Karpas-422 (cell line): ENCODE measurements around the gene NECAB2. TPM values are rescaled to one million over a fixed set of nuclear protein-coding genes. Genes with fewer than 3 reads are reported as not detected.

Experiments
- DNase-seq: peaks from one replicate; pipeline ENCODE4 v3.0.0-alpha.2; 2015
- H2AFZ ChIP-seq: fragments of 200-600 bp; sonication (generic); 2 replicates; pipeline ENCODE4 v1.6.1; 2014; ENCODE audit warnings: antibody characterized with exemption, low read length, mixed read lengths
- H3K27ac ChIP-seq: fragments of 200-600 bp; sonication (generic); 2 replicates; pipeline ENCODE4 v1.5.1; 2014; ENCODE audit warnings: mild to moderate bottlenecking, low read length, moderate library complexity
- H3K27me3 ChIP-seq: fragments of 200-600 bp; sonication (generic); 2 replicates; pipeline ENCODE4 v1.6.1; 2014; ENCODE audit warnings: low read length, mixed read lengths
- H3K36me3 ChIP-seq: fragments of 200-600 bp; sonication (generic); 2 replicates; pipeline ENCODE4 v1.6.1; 2014; ENCODE audit warnings: low read length, mixed read lengths; ENCODE audit not compliant: insufficient read depth
- H3K4me1 ChIP-seq: fragments of 200-600 bp; sonication (generic); 2 replicates; pipeline ENCODE4 v1.6.1; 2014; ENCODE audit warnings: mild to moderate bottlenecking, low read length, mixed read lengths
- H3K4me2 ChIP-seq: fragments of 200-600 bp; sonication (generic); 2 replicates; pipeline ENCODE4 v1.6.1; 2014; ENCODE audit warnings: low read length, low read depth, mild to moderate bottlenecking; ENCODE audit not compliant: poor library complexity, severe bottlenecking
- H3K4me3 ChIP-seq: fragments of 200-600 bp; sonication (generic); 2 replicates; pipeline ENCODE4 v1.5.1; 2014; ENCODE audit warnings: mild to moderate bottlenecking, antibody characterized with exemption, low read length, mixed read lengths
- H3K79me2 ChIP-seq: fragments of 200-600 bp; sonication (generic); 2 replicates; pipeline ENCODE4 v1.6.1; 2014; ENCODE audit warnings: mild to moderate bottlenecking, low read length, mixed read lengths
- H3K9ac ChIP-seq: fragments of 200-600 bp; sonication (generic); 2 replicates; pipeline ENCODE4 v1.6.0; 2014; ENCODE audit warnings: low read length
- H3K9me2 ChIP-seq: fragments of 200-600 bp; sonication (generic), shearing (Covaris generic); replicated peaks from 2 replicates; pipeline ENCODE4 v1.6.0; 2014; ENCODE audit warnings: mild to moderate bottlenecking, low read length, moderate library complexity; ENCODE audit not compliant: insufficient read depth
- H3K9me3 ChIP-seq: fragments of 300-700, 200-600 bp; sonication (generic); 2 replicates; pipeline ENCODE4 v1.6.1; 2014; ENCODE audit warnings: low read length, mixed read lengths
- H4K20me1 ChIP-seq: fragments of 200-600 bp; sonication (generic); 2 replicates; pipeline ENCODE4 v1.6.1; 2014; ENCODE audit warnings: mild to moderate bottlenecking, antibody characterized with exemption, low read length, low read depth; ENCODE audit not compliant: insufficient read depth
- total RNA-seq: library from RNA; depleted of rRNA; stranded (reverse); fragments of >200 nt; shearing (Covaris generic); gene quantifications from 2 replicates; pipeline ENCODE4 v1.2.3, GENCODE V29; 2014; ENCODE audit warnings: low replicate concordance

Gene NECAB2
- total RNA-seq, 1 experiment from 2014 or later: not detected

DNA sequence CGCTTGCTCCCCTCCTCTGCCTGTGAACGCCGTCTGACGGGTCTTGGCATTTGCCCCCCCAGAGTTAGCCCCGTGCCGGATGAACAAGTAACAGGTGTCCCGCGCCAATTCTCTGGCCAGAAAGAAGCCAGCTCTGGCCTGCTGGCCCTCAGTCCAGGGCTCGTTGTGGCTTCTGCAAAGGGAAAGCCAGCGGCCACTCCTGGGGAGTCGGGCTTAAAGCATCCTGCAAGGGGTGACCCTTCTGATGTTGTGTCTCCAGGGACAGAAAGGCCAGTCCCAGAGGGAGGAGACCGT, 33.4 kb upstream of the NECAB2 start:
- H3K9me3 ChIP-seq: no peaks in the 10 kb centered on the region
- no peak overlapping the region for H3K9ac ChIP-seq
- H3K79me2 ChIP-seq: no peaks in the 10 kb centered on the region
- no peak overlapping the region for H2AFZ ChIP-seq
- H3K27ac ChIP-seq: no peak overlapping the region
- no peak overlapping the region for H3K4me3 ChIP-seq
- no peak for DNase-seq
- no peaks in the 10 kb centered on the region for H4K20me1 ChIP-seq
- no peaks in the 10 kb centered on the region for H3K9me2 ChIP-seq
- H3K27me3 ChIP-seq: no peaks in the 10 kb centered on the region
- H3K4me2 ChIP-seq: no peak overlapping the region
- H3K4me1 ChIP-seq: no peaks in the 10 kb centered on the region
- H3K36me3 ChIP-seq: no peaks in the 10 kb centered on the region

DNA sequence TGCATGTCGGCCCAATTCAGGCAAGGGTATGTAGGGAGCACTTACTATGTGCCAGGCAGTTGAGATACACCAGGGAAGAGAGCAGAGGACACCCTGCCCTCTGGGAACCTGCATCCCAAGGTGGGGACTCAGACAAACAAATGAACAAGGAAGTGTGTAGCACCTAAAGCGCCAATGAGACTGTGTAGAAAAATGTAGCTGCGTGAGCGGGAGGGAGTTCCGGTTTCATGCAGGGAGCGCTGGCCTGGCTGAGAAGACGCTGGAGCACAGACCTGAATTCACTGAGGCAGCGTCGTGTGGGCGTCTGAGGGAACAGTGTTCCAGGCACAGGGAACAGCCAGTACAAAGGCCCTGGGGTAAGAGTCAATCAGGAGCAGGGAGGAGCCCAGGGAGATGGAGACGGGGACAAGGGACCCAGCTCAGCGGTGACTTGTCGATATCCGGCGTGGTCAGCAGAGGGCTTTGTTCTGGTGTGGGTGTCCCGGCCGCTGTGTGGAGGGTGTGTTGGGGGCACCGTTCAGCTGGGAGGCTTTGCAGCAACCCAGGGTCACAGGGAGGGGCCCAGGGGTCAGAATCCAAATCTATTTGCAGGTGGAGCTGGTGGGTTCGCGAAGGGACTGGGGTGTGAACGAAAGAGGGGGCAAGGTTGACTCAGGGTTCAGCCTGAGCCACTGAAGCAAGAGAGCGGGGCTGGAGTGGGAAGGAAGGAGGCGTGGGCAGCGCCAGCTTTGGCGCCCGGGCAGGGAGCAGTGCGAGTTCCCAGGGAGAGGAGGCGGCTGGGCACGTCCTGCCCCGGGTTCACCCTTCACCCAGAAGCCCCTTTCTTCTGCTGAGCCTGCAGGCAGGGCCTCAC, 32.8 kb upstream of the NECAB2 start:
- H3K9me2 ChIP-seq: no peaks in the 10 kb centered on the region
- no peak overlapping the region for H3K4me3 ChIP-seq
- no peaks in the 10 kb centered on the region for H3K9me3 ChIP-seq

DNA sequence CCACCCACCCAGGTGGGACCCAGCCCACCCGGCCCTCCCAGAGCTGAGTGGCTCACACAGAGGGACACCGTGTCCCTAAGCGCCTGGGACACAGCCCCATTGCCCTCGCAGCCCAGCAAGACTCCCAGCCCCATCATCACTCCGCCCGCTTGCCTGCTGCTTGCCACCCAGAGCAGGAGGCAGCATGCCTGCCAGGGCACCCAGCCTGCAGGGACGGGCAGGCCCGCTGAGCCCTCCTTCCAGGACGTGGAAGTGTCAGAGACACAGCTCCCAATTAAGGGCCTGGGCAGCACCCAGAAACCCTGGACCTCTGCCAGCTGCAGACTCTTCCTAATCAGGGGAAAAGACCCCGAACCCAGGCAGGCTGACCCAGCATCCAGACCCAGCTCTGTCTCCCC, 32.2 kb upstream of the NECAB2 start:
- Histone ChIP-seq H3K36me3 (no peaks in the 10 kb centered on the region), H4K20me1 (no peaks in the 10 kb centered on the region), H3K79me2 (no peaks in the 10 kb centered on the region), H3K4me3 (no peak overlapping the region), H3K27me3 (no peaks in the 10 kb centered on the region), H3K4me1 (no peaks in the 10 kb centered on the region), H3K9ac (no peak overlapping the region), H2AFZ (no peak overlapping the region), H3K9me3 (no peaks in the 10 kb centered on the region), H3K27ac (no peak overlapping the region), H3K4me2 (no peak overlapping the region), H3K9me2 (no peaks in the 10 kb centered on the region)
- DNase-seq: no peak

More for the DNA sequence above, 32.8 kb upstream of the NECAB2 start:
- no peak overlapping the region for H2AFZ ChIP-seq
- H3K79me2 ChIP-seq: no peaks in the 10 kb centered on the region
- no peak overlapping the region for H3K4me2 ChIP-seq
- H3K4me1 ChIP-seq: no peaks in the 10 kb centered on the region
- no peaks in the 10 kb centered on the region for H3K27me3 ChIP-seq
- no peaks in the 10 kb centered on the region for H3K36me3 ChIP-seq
- H3K27ac ChIP-seq: no peak overlapping the region
- H3K9ac ChIP-seq: no peak overlapping the region
- DNase-seq: no peak
- no peaks in the 10 kb centered on the region for H4K20me1 ChIP-seq

DNA sequence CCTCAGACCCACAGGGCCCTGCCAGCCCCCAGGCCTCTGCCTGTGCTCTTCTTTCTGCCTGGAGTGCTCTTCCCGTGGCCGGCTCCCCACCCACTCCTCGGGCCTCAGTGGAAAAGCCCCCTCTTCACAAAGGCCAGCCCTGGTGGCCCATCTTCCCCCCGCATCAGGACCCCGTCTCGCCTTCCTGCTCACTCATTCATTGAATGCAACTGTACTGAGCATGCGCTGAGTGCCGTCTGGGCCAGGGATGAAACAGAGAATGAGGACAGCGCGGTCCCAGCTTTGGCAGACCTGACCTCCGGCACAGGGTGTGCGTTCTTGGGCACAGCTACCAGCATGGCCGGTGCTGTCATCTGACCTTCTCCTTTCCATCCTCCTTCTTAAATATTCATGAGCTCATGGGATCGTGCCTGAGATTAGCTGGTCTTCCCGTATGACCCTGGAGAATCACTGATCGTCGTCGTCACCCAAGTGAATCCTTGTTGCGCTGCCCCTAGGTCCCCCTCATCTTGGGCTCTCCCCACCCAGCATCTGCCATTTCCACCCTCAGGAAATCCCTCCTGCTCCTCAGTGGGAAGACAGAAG, 31.4 kb upstream of the NECAB2 start:
- Histone ChIP-seq H3K4me1 (no peaks in the 10 kb centered on the region), H3K27ac (no peak overlapping the region), H3K9ac (no peak overlapping the region), H3K9me3 (no peaks in the 10 kb centered on the region), H2AFZ (no peak overlapping the region), H3K79me2 (no peaks in the 10 kb centered on the region), H3K4me3 (no peak overlapping the region), H3K27me3 (no peaks in the 10 kb centered on the region), H4K20me1 (no peaks in the 10 kb centered on the region), H3K9me2 (no peaks in the 10 kb centered on the region), H3K36me3 (no peaks in the 10 kb centered on the region), H3K4me2 (no peak overlapping the region)
- no peak for DNase-seq

DNA sequence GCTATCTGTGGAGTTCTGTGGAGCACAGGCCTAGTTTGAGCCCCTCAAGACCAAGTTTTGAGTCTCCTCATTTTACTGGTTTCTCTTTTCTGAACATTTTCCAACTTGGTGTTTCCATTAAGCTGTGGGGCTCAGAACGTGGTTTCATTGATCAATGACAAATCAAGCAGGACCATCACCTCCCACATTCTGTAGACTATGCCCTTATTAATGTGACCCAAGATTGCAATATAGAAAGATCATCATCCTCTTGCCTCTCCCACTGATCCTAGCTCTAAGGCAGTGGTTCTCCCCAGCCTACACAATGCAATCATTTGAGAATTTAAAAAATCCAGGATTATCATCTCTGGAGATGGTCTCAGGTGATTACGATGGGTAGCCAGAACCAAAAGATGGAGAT, 30.8 kb upstream of the NECAB2 start:
- Histone ChIP-seq H3K9ac (no peak overlapping the region), H4K20me1 (no peaks in the 10 kb centered on the region)
- no peak for DNase-seq

DNA sequence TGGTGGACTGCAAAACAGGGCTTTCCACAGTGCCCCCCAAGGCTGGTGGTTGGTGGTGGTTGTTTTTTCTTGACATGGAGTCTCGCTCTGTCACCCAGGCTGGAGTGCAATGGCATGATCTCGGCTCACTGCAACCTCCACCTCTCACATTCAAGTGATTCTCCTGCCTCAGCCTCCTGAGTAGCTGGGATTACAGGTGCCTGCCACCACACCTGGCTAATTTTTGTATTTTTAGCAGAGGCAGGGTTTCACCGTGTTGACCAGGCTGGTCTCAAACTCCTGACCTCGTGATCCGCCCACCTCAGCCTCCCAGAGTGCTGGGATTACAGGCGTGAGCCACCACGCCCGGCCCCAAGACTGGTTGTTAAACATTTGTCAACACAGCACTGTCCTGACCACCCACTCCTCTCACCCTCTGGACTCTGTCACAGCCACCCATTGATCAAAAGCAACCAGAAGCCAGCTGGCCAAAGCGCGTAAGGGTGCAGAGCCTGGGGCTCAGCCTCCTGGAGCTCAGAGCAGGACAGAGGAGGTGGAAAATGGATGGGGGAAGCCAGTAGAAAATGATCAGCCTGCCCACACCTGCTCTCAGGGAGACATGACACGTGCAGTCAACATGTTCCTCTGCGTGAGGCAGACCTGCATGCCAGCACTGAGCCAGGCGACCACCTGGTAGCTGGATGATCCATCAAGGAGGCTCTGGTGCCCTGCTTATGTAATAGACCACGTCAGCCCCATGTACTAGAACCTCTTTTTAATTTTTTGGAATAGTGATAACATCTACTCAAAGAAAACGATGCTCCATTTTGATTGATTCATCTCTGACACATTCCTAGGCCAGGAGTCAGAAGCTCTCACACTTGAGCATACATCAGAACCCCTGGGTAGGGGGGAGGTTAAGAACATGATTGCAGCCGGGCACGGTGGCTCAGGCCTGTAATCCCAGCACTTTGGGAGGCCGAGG, 29.8 kb upstream of the NECAB2 start:
- Histone ChIP-seq H3K79me2 (no peaks in the 10 kb centered on the region), H3K27ac (no peak overlapping the region), H3K9me3 (no peaks in the 10 kb centered on the region), H3K4me1 (no peaks in the 10 kb centered on the region), H2AFZ (no peak overlapping the region), H3K9ac (no peak overlapping the region), H4K20me1 (no peaks in the 10 kb centered on the region), H3K27me3 (no peaks in the 10 kb centered on the region), H3K4me3 (no peak overlapping the region), H3K36me3 (no peaks in the 10 kb centered on the region), H3K9me2 (no peaks in the 10 kb centered on the region), H3K4me2 (no peak overlapping the region)
- no peak for DNase-seq

More for the DNA sequence above, 30.8 kb upstream of the NECAB2 start:
- no peaks in the 10 kb centered on the region for H3K27me3 ChIP-seq
- no peaks in the 10 kb centered on the region for H3K79me2 ChIP-seq
- no peak overlapping the region for H3K4me3 ChIP-seq
- H3K36me3 ChIP-seq: no peaks in the 10 kb centered on the region
- H3K4me2 ChIP-seq: no peak overlapping the region
- H3K9me3 ChIP-seq: no peaks in the 10 kb centered on the region
- no peak overlapping the region for H3K27ac ChIP-seq
- no peaks in the 10 kb centered on the region for H3K9me2 ChIP-seq
- no peak overlapping the region for H2AFZ ChIP-seq
- H3K4me1 ChIP-seq: no peaks in the 10 kb centered on the region

DNA sequence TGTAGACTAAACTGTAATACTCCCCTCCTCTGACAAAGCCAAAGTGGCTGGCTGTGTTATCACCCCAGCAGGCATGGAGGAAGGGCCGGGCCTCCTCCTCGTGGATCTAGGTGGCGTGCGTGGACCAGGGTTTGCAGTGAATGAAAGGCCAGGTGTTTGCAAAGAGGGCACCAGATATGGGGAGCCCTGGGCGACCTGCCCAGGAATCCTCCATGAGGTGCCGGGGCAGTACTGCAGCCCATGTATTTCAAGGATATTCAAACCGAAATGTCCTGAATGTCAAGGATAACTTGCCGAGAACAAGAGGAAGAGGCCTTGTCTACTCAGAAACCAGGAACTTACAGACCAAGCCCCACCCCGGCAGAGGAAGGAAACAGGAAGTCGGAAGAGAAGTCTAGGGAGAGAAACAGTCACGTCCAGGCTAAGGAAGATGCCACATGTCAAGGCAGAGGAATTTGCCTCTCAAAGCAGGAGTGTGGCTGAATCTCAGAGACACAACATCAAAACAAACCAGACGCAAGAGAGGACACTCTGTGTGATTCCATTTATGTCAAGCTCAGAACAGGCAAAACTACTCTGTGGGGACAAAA, 28.7 kb upstream of the NECAB2 start:
- Histone ChIP-seq H3K79me2 (no peaks in the 10 kb centered on the region), H2AFZ (no peak overlapping the region), H3K4me3 (no peak overlapping the region), H3K4me2 (no peak overlapping the region), H3K9me2 (no peaks in the 10 kb centered on the region), H4K20me1 (0 out of 2 replicates have a peak, but pooled peaks cover 3% of the 10 kb centered on the region), H3K4me1 (no peaks in the 10 kb centered on the region), H3K27ac (no peak overlapping the region), H3K9ac (no peak overlapping the region), H3K27me3 (no peaks in the 10 kb centered on the region), H3K36me3 (no peaks in the 10 kb centered on the region), H3K9me3 (no peaks in the 10 kb centered on the region)
- DNase-seq: no peak

DNA sequence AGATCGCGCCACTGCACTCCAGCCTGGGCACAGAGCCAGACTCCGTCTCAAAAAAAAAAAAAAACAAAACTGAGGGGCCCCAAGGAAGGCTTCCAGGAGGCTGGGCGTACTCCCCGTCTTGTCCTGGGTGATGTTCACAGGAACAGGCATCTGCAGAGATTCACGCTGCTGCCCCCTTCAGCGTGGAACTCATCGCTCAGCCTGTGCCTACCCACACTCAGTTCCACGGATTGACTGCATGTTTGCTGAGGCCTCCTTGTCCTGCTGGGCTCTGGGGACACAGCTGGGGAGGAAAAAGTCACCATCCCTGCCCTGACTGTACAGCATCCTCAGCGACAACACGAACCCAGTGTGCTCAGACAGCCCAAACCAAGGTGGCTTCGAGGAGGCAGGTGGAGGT, 27.9 kb upstream of the NECAB2 start:
- Histone ChIP-seq H2AFZ (no peak overlapping the region), H3K4me1 (no peaks in the 10 kb centered on the region), H4K20me1 (0 out of 2 replicates have a peak, but pooled peaks cover 3% of the 10 kb centered on the region), H3K9me3 (no peaks in the 10 kb centered on the region), H3K4me3 (no peak overlapping the region), H3K4me2 (no peak overlapping the region), H3K79me2 (no peaks in the 10 kb centered on the region), H3K36me3 (no peaks in the 10 kb centered on the region), H3K9me2 (no peaks in the 10 kb centered on the region), H3K27ac (no peak overlapping the region), H3K9ac (no peak overlapping the region), H3K27me3 (no peaks in the 10 kb centered on the region)
- DNase-seq: no peak
